MM.1S (cell line): ENCODE results near the gene RCVRN.

Experiments used
- DNase-seq: peaks from one replicate; pipeline ENCODE4 v3.0.0-alpha.2; 2015
- H2AFZ ChIP-seq: fragments of 300-600 bp; sonication (generic); 2 replicates; pipeline ENCODE4 v1.6.0; 2016; ENCODE audit warnings: antibody characterized with exemption, low read length
- H3F3A ChIP-seq: fragments of 300-600 bp; sonication (generic); 2 replicates; pipeline ENCODE4 v1.6.1; 2016; ENCODE audit warnings: mild to moderate bottlenecking, antibody characterized with exemption, low read length, moderate library complexity, mixed read lengths; ENCODE audit not compliant: insufficient read depth
- H3K27ac ChIP-seq: fragments of 300-600 bp; sonication (generic); 2 replicates; pipeline ENCODE4 v1.5.1; 2016; ENCODE audit warnings: mild to moderate bottlenecking, low read length
- H3K27me3 ChIP-seq: fragments of 300-600 bp; sonication (generic); replicated peaks from 2 replicates; pipeline ENCODE4 v1.6.0; 2016; ENCODE audit warnings: low read length; ENCODE audit not compliant: insufficient read depth
- H3K36me3 ChIP-seq: fragments of 300-600 bp; sonication (generic); replicated peaks from 2 replicates; pipeline ENCODE4 v1.6.1; 2016; ENCODE audit warnings: mild to moderate bottlenecking, low read length, mixed read lengths; ENCODE audit not compliant: insufficient read depth
- H3K4me1 ChIP-seq: fragments of 300-600 bp; sonication (generic); 2 replicates; pipeline ENCODE4 v1.6.1; 2016; ENCODE audit warnings: low read length, mixed read lengths
- H3K4me2 ChIP-seq: fragments of 300-600 bp; sonication (generic); 2 replicates; pipeline ENCODE4 v1.6.0; 2016; ENCODE audit warnings: low read depth, low read length
- H3K4me3 ChIP-seq: fragments of 300-600 bp; sonication (generic); 2 replicates; pipeline ENCODE4 v1.5.1; 2016; ENCODE audit warnings: low read length, mixed read lengths
- H3K79me2 ChIP-seq: fragments of 300-600 bp; sonication (generic); 2 replicates; pipeline ENCODE4 v1.6.1; 2016; ENCODE audit warnings: mixed run types, low read length, mixed read lengths
- H3K9ac ChIP-seq: fragments of 300-600 bp; sonication (generic); 2 replicates; pipeline ENCODE4 v1.6.1; 2016; ENCODE audit warnings: low read length, mixed read lengths
- H3K9me2 ChIP-seq: fragments of 300-600 bp; sonication (generic); replicated peaks from 2 replicates; pipeline ENCODE4 v1.6.1; 2016; ENCODE audit warnings: mild to moderate bottlenecking, low read length, mixed read lengths; ENCODE audit not compliant: insufficient read depth
- H3K9me3 ChIP-seq: fragments of 300-600 bp; sonication (generic); replicated peaks from 2 replicates; pipeline ENCODE4 v1.6.1; 2016; ENCODE audit warnings: mild to moderate bottlenecking, low read length, mixed read lengths; ENCODE audit not compliant: insufficient read depth
- H4K20me1 ChIP-seq: fragments of 300-600 bp; sonication (generic); 2 replicates; pipeline ENCODE4 v1.6.1; 2016; ENCODE audit warnings: mild to moderate bottlenecking, low read length, moderate library complexity, mixed read lengths; ENCODE audit not compliant: insufficient read depth
- CTCF ChIP-seq: fragments of 300-600 bp; sonication (generic); IDR thresholded peaks from 2 replicates; pipeline ENCODE4 v1.5.1; 2016; ENCODE audit warnings: antibody characterized with exemption, low read length, mixed read lengths
- EZH2 ChIP-seq: fragments of 300-600 bp; sonication (generic); optimal IDR thresholded peaks from 2 replicates; pipeline ENCODE3; 2017; ENCODE audit warnings: low read depth, mild to moderate bottlenecking, antibody characterized with exemption, low read length, mixed read lengths
- EZH2phosphoT487 ChIP-seq: fragments of 300-600 bp; sonication (generic); IDR thresholded peaks from 2 replicates; pipeline ENCODE4 v1.6.1; 2018; ENCODE audit warnings: antibody characterized with exemption, low read length

The RCVRN gene

GRCh38 chr17:9907883-9908648 is 3.0 kb upstream of the RCVRN start:
- Histone ChIP-seq H3K36me3 (no peaks in the 10 kb centered on the region), H3K27ac (no peak overlapping the region), H3K4me2 (no peak overlapping the region), H3K4me3 (no peak overlapping the region), H3K9me3 (no peaks in the 10 kb centered on the region), H4K20me1 (no peaks in the 10 kb centered on the region), H2AFZ (no peak overlapping the region), H3K27me3 (peaks cover 14% of the 10 kb centered on the region), H3K79me2 (no peaks in the 10 kb centered on the region), H3F3A (no peaks in the 10 kb centered on the region), H3K9me2 (no peaks in the 10 kb centered on the region), H3K4me1 (no peaks in the 10 kb centered on the region), H3K9ac (no peak overlapping the region)
- no peak for DNase-seq
- TF ChIP-seq CTCF = no peak
- no peak for TF ChIP-seq EZH2phosphoT487
- TF ChIP-seq EZH2 = no peak

- Histone ChIP-seq H3F3A (no peaks in the 10 kb centered on the region), H3K27ac (no peak overlapping the region), H3K4me2 (no peak overlapping the region), H2AFZ (no peak overlapping the region), H4K20me1 (no peaks in the 10 kb centered on the region), H3K9me2 (no peaks in the 10 kb centered on the region), H3K9me3 (no peaks in the 10 kb centered on the region), H3K4me3 (no peak overlapping the region), H3K4me1 (no peaks in the 10 kb centered on the region), H3K27me3 (peaks cover 16% of the 10 kb centered on the region), H3K79me2 (no peaks in the 10 kb centered on the region), H3K36me3 (no peaks in the 10 kb centered on the region), H3K9ac (no peak overlapping the region)
- TF ChIP-seq EZH2phosphoT487 (no peak), EZH2 (no peak), CTCF (no peak)
- no peak for DNase-seq
Measured at GRCh38 chr17:9907131-9907530, 2.1 kb upstream of the RCVRN start.

- H3K4me2 ChIP-seq = no peak overlapping the region
- H3K4me1 ChIP-seq = no peaks in the 10 kb centered on the region
- no peaks in the 10 kb centered on the region for H3K79me2 ChIP-seq
- no peaks in the 10 kb centered on the region for H3K9me3 ChIP-seq
- H3K27me3 ChIP-seq = peaks cover 21% of the 10 kb centered on the region
- TF ChIP-seq CTCF (no peak), EZH2phosphoT487 (no peak), EZH2 (no peak)
- H3K4me3 ChIP-seq = no peak overlapping the region
- DNase-seq = no peak
- no peak overlapping the region for H3K9ac ChIP-seq
- no peaks in the 10 kb centered on the region for H3K9me2 ChIP-seq
- H3K27ac ChIP-seq = no peak overlapping the region
- H3K36me3 ChIP-seq = no peaks in the 10 kb centered on the region
- H2AFZ ChIP-seq = no peak overlapping the region
- no peaks in the 10 kb centered on the region for H4K20me1 ChIP-seq
- H3F3A ChIP-seq = no peaks in the 10 kb centered on the region
Measured at GRCh38 chr17:9906616-9907015, 1.5 kb upstream of the RCVRN start.
